ENCODE results near the gene D2HGDH. TPM values are rescaled to one million over a fixed set of nuclear protein-coding genes. Genes with fewer than 3 reads are reported as not detected.

The D2HGDH gene
- total RNA-seq, 1 experiment from 2014 or later, result 53.3 TPM

- no peaks in the 10 kb centered on the region for H3K9me3 Mint-ChIP-seq (ENCODE audit: low read depth, unreplicated experiment)
- H3K36me3 Mint-ChIP-seq (ENCODE audit: insufficient read depth, unreplicated experiment), result peaks cover 17% of the 10 kb centered on the region
- H3K27ac Mint-ChIP-seq (ENCODE audit: unreplicated experiment), result no peak overlapping the region
- DNase-seq, result no peak
- no peak for TF ChIP-seq CTCF (IDR thresholded peaks at IDR 0.05; ENCODE audit: unreplicated experiment)
- no peak overlapping the region for H3K4me3 Mint-ChIP-seq (ENCODE audit: low read depth, unreplicated experiment)
- CTCF ChIA-PET, result interaction anchor here (0.6 kb wide), 1 partner anchor 216 kb away, joined by 3 read pairs; no protein-coding TSS in a partner anchor
- peaks cover 9% of the 10 kb centered on the region for H3K4me1 Mint-ChIP-seq (ENCODE audit: low read depth, unreplicated experiment)
- no peaks in the 10 kb centered on the region for H3K27me3 Mint-ChIP-seq (ENCODE audit: unreplicated experiment)
- intact Hi-C loops (cut with micrococcal nuclease; ENCODE audit: unreplicated experiment), result no loop called here
- BruUV-seq (replicated peaks), result no TSS peak
Observed at GRCh38 chr2:241771286-241772062, 37.0 kb downstream of the D2HGDH start.

- intact Hi-C loops (cut with micrococcal nuclease; ENCODE audit: unreplicated experiment), result no loop called here
- peaks cover 23% of the 10 kb centered on the region for H3K36me3 Mint-ChIP-seq (ENCODE audit: insufficient read depth, unreplicated experiment)
- TF ChIP-seq CTCF (IDR thresholded peaks at IDR 0.05; ENCODE audit: unreplicated experiment), result no peak
- peaks cover 9% of the 10 kb centered on the region for H3K4me1 Mint-ChIP-seq (ENCODE audit: low read depth, unreplicated experiment)
- no peak for DNase-seq
- H3K27me3 Mint-ChIP-seq (ENCODE audit: unreplicated experiment), result no peaks in the 10 kb centered on the region
- no TSS peak for BruUV-seq (replicated peaks)
- H3K9me3 Mint-ChIP-seq (ENCODE audit: low read depth, unreplicated experiment), result no peaks in the 10 kb centered on the region
- CTCF ChIA-PET, result no interaction called here
- no peak overlapping the region for H3K4me3 Mint-ChIP-seq (ENCODE audit: low read depth, unreplicated experiment)
- H3K27ac Mint-ChIP-seq (ENCODE audit: unreplicated experiment), result no peak overlapping the region
Observed at GRCh38 chr2:241772063-241772499, 37.7 kb downstream of the D2HGDH start.

- CTCF ChIA-PET, result interaction anchor here (1.2 kb wide), 1 partner anchor 10 kb away, joined by 4 read pairs; no protein-coding TSS in a partner anchor
- H3K4me3 Mint-ChIP-seq (ENCODE audit: low read depth, unreplicated experiment), result no peak overlapping the region
- no peaks in the 10 kb centered on the region for H3K9me3 Mint-ChIP-seq (ENCODE audit: low read depth, unreplicated experiment)
- H3K4me1 Mint-ChIP-seq (ENCODE audit: low read depth, unreplicated experiment), result peaks cover 9% of the 10 kb centered on the region
- H3K27me3 Mint-ChIP-seq (ENCODE audit: unreplicated experiment), result no peaks in the 10 kb centered on the region
- no peak overlapping the region for H3K27ac Mint-ChIP-seq (ENCODE audit: unreplicated experiment)
- no TSS peak for BruUV-seq (replicated peaks)
- no peak for TF ChIP-seq CTCF (IDR thresholded peaks at IDR 0.05; ENCODE audit: unreplicated experiment)
- intact Hi-C loops (cut with micrococcal nuclease; ENCODE audit: unreplicated experiment), result no loop called here
- DNase-seq, result peak; percentile 43
- H3K36me3 Mint-ChIP-seq (ENCODE audit: insufficient read depth, unreplicated experiment), result peaks cover 16% of the 10 kb centered on the region
Observed at GRCh38 chr2:241773511-241774418, 39.3 kb downstream of the D2HGDH start.

GRCh38 chr2:241774419-241775222 lies 40.2 kb downstream of the D2HGDH start:
- DNase-seq, result peak; percentile 62
- H3K9me3 Mint-ChIP-seq (ENCODE audit: low read depth, unreplicated experiment), result no peaks in the 10 kb centered on the region
- peaks cover 9% of the 10 kb centered on the region for H3K4me1 Mint-ChIP-seq (ENCODE audit: low read depth, unreplicated experiment)
- no peak overlapping the region for H3K27ac Mint-ChIP-seq (ENCODE audit: unreplicated experiment)
- peak overlapping the region; percentile 55 for H3K4me3 Mint-ChIP-seq (ENCODE audit: low read depth, unreplicated experiment)
- CTCF ChIA-PET, result interaction anchor here (1.2 kb wide), 1 partner anchor 10 kb away, joined by 4 read pairs; no protein-coding TSS in a partner anchor
- intact Hi-C loops (cut with micrococcal nuclease; ENCODE audit: unreplicated experiment), result no loop called here
- H3K27me3 Mint-ChIP-seq (ENCODE audit: unreplicated experiment), result no peaks in the 10 kb centered on the region
- BruUV-seq (replicated peaks), result no TSS peak
- no peak for TF ChIP-seq CTCF (IDR thresholded peaks at IDR 0.05; ENCODE audit: unreplicated experiment)
- H3K36me3 Mint-ChIP-seq (ENCODE audit: insufficient read depth, unreplicated experiment), result peaks cover 12% of the 10 kb centered on the region
